Measurements from ENCODE around the gene PTPRE.

GRCh38 chr10:127877699-127878098, 29.2 kb upstream of the PTPRE start:
- TF ChIP-seq CTCF (conservative IDR thresholded peaks at IDR 0.05; ENCODE audit: low read depth, low read length), result no peak
- no peak for TF ChIP-seq EZH2 (IDR thresholded peaks at IDR 0.05; ENCODE audit: borderline replicate concordance, low read depth, low read length, poor library complexity, severe bottlenecking)

Data from A673 (cell line).